Lower lobe of right lung (tissue), 2 donors: ENCODE data around the gene GGT6. TPM values are rescaled to one million over a fixed set of nuclear protein-coding genes. Genes with fewer than 3 reads are reported as not detected.
"Not testable (repeated sequence)": the region's sequence is repeated elsewhere in the genome, so short reads cannot be mapped to it uniquely, and the experiment has no call there.

Experiments used
- ATAC-seq, 2 donors: fragments of 200-7000 bp; cut with Tn5 transposase; one replicate each; pipeline ENCODE4 v1.9.1; 2020 to 2022; ENCODE audit warnings: mild to moderate bottlenecking in 2 of 2, moderate library complexity in 2 of 2
- DNase-seq: peaks from one replicate; pipeline ENCODE4 v3.0.0-alpha.2; 2020
- H3K27ac ChIP-seq: fragments of 200-600 bp; one replicate; pipeline ENCODE4 v1.8.0; 2022
- H3K27me3 ChIP-seq: fragments of 200-600 bp; one replicate; pipeline ENCODE4 v1.8.0; 2022; ENCODE audit warnings: low read depth
- H3K36me3 ChIP-seq: fragments of 200-600 bp; one replicate; pipeline ENCODE4 v1.8.0; 2022; ENCODE audit warnings: mild to moderate bottlenecking
- H3K4me1 ChIP-seq: fragments of 200-600 bp; one replicate; pipeline ENCODE4 v1.8.0; 2022
- H3K4me3 ChIP-seq: fragments of 200-600 bp; one replicate; pipeline ENCODE4 v1.8.0; 2022; ENCODE audit warnings: mild to moderate bottlenecking
- H3K9me3 ChIP-seq: fragments of 200-600 bp; one replicate; pipeline ENCODE4 v1.8.0; 2022
- CTCF ChIP-seq: fragments of 200-600 bp; IDR thresholded peaks from one replicate; pipeline ENCODE4 v1.8.0; 2022; ENCODE audit warnings: antibody characterized with exemption, mild to moderate bottlenecking
- intact Hi-C: fragments of 100-400 bp; cut with DNase I; formaldehyde crosslinking; loops from one replicate; pipeline ENCODE4 v1.11.0; 2022
- total RNA-seq: library from RNA; stranded (reverse); fragmentation: NEBNext Ultra II Directional; extraction: Animal tissue kit (Norgen Biotek cat#: 25700); gene quantifications from one replicate; pipeline ENCODE4 v1.2.1, GENCODE V29; 2021
- donor health status: DM: no; HTN: yes; CAD: no; lungs with severe emphysema.

GGT6 gene
- total RNA-seq, 1 donor from 2014 or later: 3.7 TPM

- no peak overlapping the region for H3K27ac ChIP-seq
- DNase-seq (no peak), ATAC-seq (no peak)
- H3K4me3 ChIP-seq: no peak overlapping the region
- no peaks in the 10 kb centered on the region for H3K36me3 ChIP-seq
- H3K27me3 ChIP-seq: peaks cover under 1% of the 10 kb centered on the region
- no peak for TF ChIP-seq CTCF
- peaks cover 14% of the 10 kb centered on the region for H3K4me1 ChIP-seq
- intact Hi-C loops: no loop called here
- no peaks in the 10 kb centered on the region for H3K9me3 ChIP-seq
These were observed 30.6 kb upstream of the GGT6 start for GRCh38 chr17:4590981-4591453.

- H3K27ac ChIP-seq, intact Hi-C loops, H3K9me3 ChIP-seq, H3K4me1 ChIP-seq, DNase-seq, H3K4me3 ChIP-seq, H3K36me3 ChIP-seq, ATAC-seq: not testable (repeated sequence)
- H3K27me3 ChIP-seq: peaks cover 10% of the 10 kb centered on the region
These were observed 29.7 kb upstream of the GGT6 start for GRCh38 chr17:4590042-4590441.

- Histone ChIP-seq H3K9me3 (no peaks in the 10 kb centered on the region), H3K36me3 (no peaks in the 10 kb centered on the region), H3K4me1 (peaks cover 5% of the 10 kb centered on the region), H3K4me3 (no peak overlapping the region), H3K27ac (no peak overlapping the region), H3K27me3 (peaks cover 20% of the 10 kb centered on the region)
- ATAC-seq (no peak), DNase-seq (no peak)
- intact Hi-C loops: no loop called here
- no peak for TF ChIP-seq CTCF
These were observed 28.7 kb upstream of the GGT6 start for GRCh38 chr17:4588898-4589625.

GRCh38 chr17:4588391-4588790 lies 28.0 kb upstream of the GGT6 start:
- no peaks in the 10 kb centered on the region for H3K36me3 ChIP-seq
- no peak for DNase-seq
- intact Hi-C loops: no loop called here
- peaks cover 25% of the 10 kb centered on the region for H3K27me3 ChIP-seq
- no peak for TF ChIP-seq CTCF
- H3K27ac ChIP-seq: no peak overlapping the region
- no peaks in the 10 kb centered on the region for H3K9me3 ChIP-seq
- peaks cover 8% of the 10 kb centered on the region for H3K4me1 ChIP-seq
- H3K4me3 ChIP-seq: no peak overlapping the region
- ATAC-seq: no peak

- ATAC-seq (no peak), DNase-seq (no peak)
- H3K9me3 ChIP-seq: no peaks in the 10 kb centered on the region
- no peak overlapping the region for H3K4me3 ChIP-seq
- peaks cover 31% of the 10 kb centered on the region for H3K27me3 ChIP-seq
- intact Hi-C loops: no loop called here
- H3K36me3 ChIP-seq: no peaks in the 10 kb centered on the region
- no peak for TF ChIP-seq CTCF
- peak overlapping the region; percentile 8 for H3K27ac ChIP-seq
- peaks cover 8% of the 10 kb centered on the region for H3K4me1 ChIP-seq
These were observed 27.4 kb upstream of the GGT6 start for GRCh38 chr17:4587803-4588202.

GRCh38 chr17:4587195-4587594 lies 26.8 kb upstream of the GGT6 start:
- TF ChIP-seq CTCF: no peak
- ATAC-seq: no peak
- H3K4me3 ChIP-seq: no peak overlapping the region
- no peaks in the 10 kb centered on the region for H3K9me3 ChIP-seq
- H3K36me3 ChIP-seq: no peaks in the 10 kb centered on the region
- DNase-seq: no peak
- intact Hi-C loops: no loop called here
- H3K4me1 ChIP-seq: peaks cover 8% of the 10 kb centered on the region
- H3K27me3 ChIP-seq: peaks cover 37% of the 10 kb centered on the region
- H3K27ac ChIP-seq: no peak overlapping the region
